Activated T-helper 2 cell treated with anti-CD3 and anti-CD28 coated beads, Interferon-gamma antibody, Interleukin-2, Interleukin-4, amounts not matched to agents 10 μg/mL and 5 μg/mL and 100 μg/mL, durations not matched to agents 14 hours and 24 hours and 36 hours (primary cell): ENCODE measurements around the gene CCDC142. TPM values are rescaled to one million over a fixed set of nuclear protein-coding genes. Genes with fewer than 3 reads are reported as not detected.
A peak's percentile ranks its signal among the peaks of the same experiment; 100 is the strongest.
"Not testable (repeated sequence)": the region's sequence is repeated elsewhere in the genome, so short reads cannot be mapped to it uniquely, and the experiment has no call there.

Experiments used
- DNase-seq: peaks from one replicate; pipeline ENCODE4 v3.0.0; 2021; ENCODE audit warnings: low spot score
- H3K27ac Mint-ChIP-seq: one replicate; pipeline ENCODE4 v1.8.0; 2021; ENCODE audit warnings: mixed read lengths
- H3K27me3 Mint-ChIP-seq: one replicate; pipeline ENCODE4 v1.8.0; 2021; ENCODE audit warnings: low read depth, mixed read lengths
- H3K36me3 Mint-ChIP-seq: one replicate; pipeline ENCODE4 v1.8.0; 2021; ENCODE audit warnings: low read depth, mixed read lengths
- H3K4me1 Mint-ChIP-seq: one replicate; pipeline ENCODE4 v1.8.0; 2021; ENCODE audit warnings: low read depth, mixed read lengths
- H3K4me3 Mint-ChIP-seq: one replicate; pipeline ENCODE4 v1.8.0; 2021; ENCODE audit warnings: low read depth, mild to moderate bottlenecking, moderate library complexity, mixed read lengths
- H3K9me3 Mint-ChIP-seq: one replicate; pipeline ENCODE4 v1.8.0; 2021; ENCODE audit warnings: mixed read lengths
- intact Hi-C: fragments of 100-400 bp; cut with micrococcal nuclease; formaldehyde crosslinking; loops from one replicate; pipeline ENCODE4 v1.15.1; 2023
- total RNA-seq: library from RNA; stranded (reverse); gene quantifications from 2 replicates; pipeline ENCODE4 v1.2.3, GENCODE V29; 2022

The CCDC142 gene
- total RNA-seq, 1 donor from 2014 or later: 26.9 TPM

GRCh38 chr2:74448771-74449170 lies 34.0 kb downstream of the CCDC142 start:
- Mint-ChIP-seq H3K4me3 (no peak overlapping the region), H3K36me3 (no peaks in the 10 kb centered on the region), H3K9me3 (no peaks in the 10 kb centered on the region), H3K4me1 (peaks cover 10% of the 10 kb centered on the region), H3K27ac (no peak overlapping the region), H3K27me3 (peaks cover 24% of the 10 kb centered on the region)
- intact Hi-C loops: no loop called here
- no peak for DNase-seq

- Mint-ChIP-seq H3K4me3 (no peak overlapping the region), H3K27me3 (peaks cover 27% of the 10 kb centered on the region), H3K36me3 (no peaks in the 10 kb centered on the region), H3K4me1 (peaks cover 2% of the 10 kb centered on the region), H3K27ac (no peak overlapping the region), H3K9me3 (no peaks in the 10 kb centered on the region)
- DNase-seq: no peak
- intact Hi-C loops: no loop called here
Observed at GRCh38 chr2:74447230-74447999, 35.4 kb downstream of the CCDC142 start.

- Mint-ChIP-seq H3K4me1 (peaks cover 6% of the 10 kb centered on the region), H3K4me3 (no peak overlapping the region), H3K27ac (no peak overlapping the region), H3K36me3 (no peaks in the 10 kb centered on the region), H3K27me3 (peaks cover 35% of the 10 kb centered on the region), H3K9me3 (no peaks in the 10 kb centered on the region)
- intact Hi-C loops: no loop called here
- DNase-seq: no peak
Observed at GRCh38 chr2:74444498-74445318, 38.1 kb downstream of the CCDC142 start.

GRCh38 chr2:74442483-74443297 lies 40.1 kb downstream of the CCDC142 start:
- H3K27ac Mint-ChIP-seq, H3K36me3 Mint-ChIP-seq, H3K4me1 Mint-ChIP-seq, intact Hi-C loops, DNase-seq, H3K9me3 Mint-ChIP-seq: not testable (repeated sequence)
- Mint-ChIP-seq H3K4me3 (peak overlapping the region; percentile 61), H3K27me3 (peaks cover 41% of the 10 kb centered on the region)

- Mint-ChIP-seq H3K27ac (no peak within 1 kb of the TSS), H3K9me3 (no peaks in the 10 kb centered on the region), H3K4me1 (peaks cover 10% of the 10 kb centered on the region), H3K27me3 (peaks cover 35% of the 10 kb centered on the region), H3K4me3 (peak within 1 kb of the TSS; percentile 61), H3K36me3 (no peaks in the 10 kb centered on the region)
- DNase-seq: no peak
- intact Hi-C loops: loop anchor here (2.0 kb wide), 1 partner anchor 19 kb away; no protein-coding TSS in a partner anchor
Observed at GRCh38 chr2:74441690-74442482, 40.9 kb downstream of the CCDC142 start, which contains the start of gene RTKN. Gene RTKN, minus strand, starts transcription at chr2:74441937. Its CDS starts 121 bp downstream, at chr2:74441816.

- Mint-ChIP-seq H3K4me1 (peaks cover 10% of the 10 kb centered on the region), H3K36me3 (no peaks in the 10 kb centered on the region), H3K27me3 (peaks cover 35% of the 10 kb centered on the region), H3K4me3 (no peak overlapping the region), H3K9me3 (no peaks in the 10 kb centered on the region), H3K27ac (no peak overlapping the region)
- intact Hi-C loops: loop anchor here (2.0 kb wide), 1 partner anchor 18 kb away; no protein-coding TSS in a partner anchor
- no peak for DNase-seq
Observed at GRCh38 chr2:74441170-74441689, 41.6 kb downstream of the CCDC142 start.

GRCh38 chr2:74440378-74441169 lies 42.2 kb downstream of the CCDC142 start:
- no peak overlapping the region for H3K27ac Mint-ChIP-seq
- intact Hi-C loops: loop anchor here (2.0 kb wide), 1 partner anchor 18 kb away; no protein-coding TSS in a partner anchor
- no peak for DNase-seq
- H3K9me3 Mint-ChIP-seq: no peaks in the 10 kb centered on the region
- peaks cover 35% of the 10 kb centered on the region for H3K27me3 Mint-ChIP-seq
- H3K4me3 Mint-ChIP-seq: peak overlapping the region; percentile 51
- H3K4me1 Mint-ChIP-seq: peaks cover 10% of the 10 kb centered on the region
- H3K36me3 Mint-ChIP-seq: no peaks in the 10 kb centered on the region

- H3K9me3 Mint-ChIP-seq: no peaks in the 10 kb centered on the region
- intact Hi-C loops: loop anchor here (2.0 kb wide), 1 partner anchor 17 kb away; no protein-coding TSS in a partner anchor
- no peaks in the 10 kb centered on the region for H3K36me3 Mint-ChIP-seq
- H3K27me3 Mint-ChIP-seq: peaks cover 32% of the 10 kb centered on the region
- no peak for DNase-seq
- no peak overlapping the region for H3K27ac Mint-ChIP-seq
- peaks cover 10% of the 10 kb centered on the region for H3K4me1 Mint-ChIP-seq
- peak overlapping the region; percentile 34 for H3K4me3 Mint-ChIP-seq
Observed at GRCh38 chr2:74439803-74440377, 42.9 kb downstream of the CCDC142 start.

- H3K4me3 Mint-ChIP-seq: no peak overlapping the region
- H3K27ac Mint-ChIP-seq: no peak overlapping the region
- no peaks in the 10 kb centered on the region for H3K9me3 Mint-ChIP-seq
- no peaks in the 10 kb centered on the region for H3K36me3 Mint-ChIP-seq
- H3K4me1 Mint-ChIP-seq: peaks cover 10% of the 10 kb centered on the region
- intact Hi-C loops: no loop called here
- DNase-seq: no peak
- peaks cover 27% of the 10 kb centered on the region for H3K27me3 Mint-ChIP-seq
Observed at GRCh38 chr2:74439373-74439772, 43.4 kb downstream of the CCDC142 start.

- no peak overlapping the region for H3K4me3 Mint-ChIP-seq
- DNase-seq: no peak
- intact Hi-C loops: no loop called here
- H3K27ac Mint-ChIP-seq: no peak overlapping the region
- peaks cover 21% of the 10 kb centered on the region for H3K27me3 Mint-ChIP-seq
- no peaks in the 10 kb centered on the region for H3K36me3 Mint-ChIP-seq
- peaks cover 10% of the 10 kb centered on the region for H3K4me1 Mint-ChIP-seq
- no peaks in the 10 kb centered on the region for H3K9me3 Mint-ChIP-seq
Observed at GRCh38 chr2:74438248-74438647, 44.5 kb downstream of the CCDC142 start.
